ENCODE data around the gene FICD. TPM values are rescaled to one million over a fixed set of nuclear protein-coding genes. Genes with fewer than 3 reads are reported as not detected.

The FICD gene
- total RNA-seq, 3 donors from 2014 or later, result 3.2 to 6.0 (median 5.1) TPM

DNA sequence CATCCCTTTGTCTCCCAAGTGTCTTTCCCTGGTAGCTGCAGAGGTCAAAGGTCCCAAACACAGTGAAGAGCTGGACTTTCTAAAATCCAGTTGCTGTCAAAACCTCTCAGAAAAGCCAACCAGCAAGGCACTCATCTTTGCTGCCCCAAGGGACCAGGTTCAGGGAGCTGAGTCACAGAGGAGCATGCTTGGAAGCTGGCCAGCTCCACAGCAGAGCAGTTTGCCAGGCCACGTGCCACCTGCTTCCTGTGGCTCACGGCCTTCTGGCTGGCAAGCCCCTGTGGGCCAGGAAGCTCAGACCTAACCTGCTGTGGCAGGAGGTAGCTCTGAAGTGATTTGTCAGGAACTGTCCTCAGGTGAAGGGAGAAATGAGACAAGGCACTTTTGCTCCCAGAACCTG is 50.9 kb downstream of the FICD start:
- ATAC-seq (no peak), DNase-seq (peak; percentile 65 to 82 (median 73))
- intact Hi-C loops (cut with DNase I, micrococcal nuclease), result loop anchor here in 1 of 2 donors (5.0 to 10.0 kb wide), 3 partner anchors 51 to 529 kb away; partner anchors contain the start of genes ALKBH2 and UNG
- Histone ChIP-seq H3K36me3 (ENCODE audit: low read depth) (peaks cover 21% of the 10 kb centered on the region), H3K4me3 (no peak overlapping the region), H3K9me3 (no peaks in the 10 kb centered on the region), H3K4me1 (ENCODE audit: low read depth) (peaks cover 35% of the 10 kb centered on the region)
- TF ChIP-seq, protein P1, sequence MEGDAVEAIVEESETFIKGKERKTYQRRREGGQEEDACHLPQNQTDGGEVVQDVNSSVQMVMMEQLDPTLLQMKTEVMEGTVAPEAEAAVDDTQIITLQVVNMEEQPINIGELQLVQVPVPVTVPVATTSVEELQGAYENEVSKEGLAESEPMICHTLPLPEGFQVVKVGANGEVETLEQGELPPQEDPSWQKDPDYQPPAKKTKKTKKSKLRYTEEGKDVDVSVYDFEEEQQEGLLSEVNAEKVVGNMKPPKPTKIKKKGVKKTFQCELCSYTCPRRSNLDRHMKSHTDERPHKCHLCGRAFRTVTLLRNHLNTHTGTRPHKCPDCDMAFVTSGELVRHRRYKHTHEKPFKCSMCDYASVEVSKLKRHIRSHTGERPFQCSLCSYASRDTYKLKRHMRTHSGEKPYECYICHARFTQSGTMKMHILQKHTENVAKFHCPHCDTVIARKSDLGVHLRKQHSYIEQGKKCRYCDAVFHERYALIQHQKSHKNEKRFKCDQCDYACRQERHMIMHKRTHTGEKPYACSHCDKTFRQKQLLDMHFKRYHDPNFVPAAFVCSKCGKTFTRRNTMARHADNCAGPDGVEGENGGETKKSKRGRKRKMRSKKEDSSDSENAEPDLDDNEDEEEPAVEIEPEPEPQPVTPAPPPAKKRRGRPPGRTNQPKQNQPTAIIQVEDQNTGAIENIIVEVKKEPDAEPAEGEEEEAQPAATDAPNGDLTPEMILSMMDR (IDR thresholded peaks at IDR 0.05), result no peak

DNA sequence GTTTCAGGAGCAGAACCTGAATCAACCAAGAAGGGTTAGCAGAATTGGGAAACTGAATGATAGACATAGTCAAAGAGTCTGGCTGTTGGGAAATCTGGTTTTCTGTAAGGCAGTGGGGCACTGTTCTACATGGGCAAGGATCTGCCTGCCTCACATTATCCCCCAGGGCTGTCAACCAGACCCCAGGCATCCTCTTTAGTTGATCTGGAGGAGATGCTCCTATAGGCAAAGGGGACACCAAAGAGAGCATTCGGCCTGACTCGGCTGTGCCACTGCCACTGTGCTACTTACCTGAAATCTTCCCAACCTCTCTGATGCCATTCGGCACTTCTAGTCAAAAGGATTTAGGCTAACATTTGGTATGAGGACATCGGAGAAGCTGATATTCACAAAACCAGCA is 51.4 kb downstream of the FICD start:
- ATAC-seq, result no peak
- DNase-seq, result no peak
- Histone ChIP-seq H3K9me3 (no peaks in the 10 kb centered on the region), H3K4me3 (no peak overlapping the region), H3K36me3 (ENCODE audit: low read depth) (peaks cover 17% of the 10 kb centered on the region), H3K4me1 (ENCODE audit: low read depth) (peaks cover 35% of the 10 kb centered on the region)
- intact Hi-C loops (cut with DNase I, micrococcal nuclease), result loop anchor here in 1 of 2 donors (5.0 to 10.0 kb wide), 3 partner anchors 51 to 528 kb away; partner anchors contain the start of genes ALKBH2 and UNG
- TF ChIP-seq, protein P1 (IDR thresholded peaks at IDR 0.05), result no peak

DNA sequence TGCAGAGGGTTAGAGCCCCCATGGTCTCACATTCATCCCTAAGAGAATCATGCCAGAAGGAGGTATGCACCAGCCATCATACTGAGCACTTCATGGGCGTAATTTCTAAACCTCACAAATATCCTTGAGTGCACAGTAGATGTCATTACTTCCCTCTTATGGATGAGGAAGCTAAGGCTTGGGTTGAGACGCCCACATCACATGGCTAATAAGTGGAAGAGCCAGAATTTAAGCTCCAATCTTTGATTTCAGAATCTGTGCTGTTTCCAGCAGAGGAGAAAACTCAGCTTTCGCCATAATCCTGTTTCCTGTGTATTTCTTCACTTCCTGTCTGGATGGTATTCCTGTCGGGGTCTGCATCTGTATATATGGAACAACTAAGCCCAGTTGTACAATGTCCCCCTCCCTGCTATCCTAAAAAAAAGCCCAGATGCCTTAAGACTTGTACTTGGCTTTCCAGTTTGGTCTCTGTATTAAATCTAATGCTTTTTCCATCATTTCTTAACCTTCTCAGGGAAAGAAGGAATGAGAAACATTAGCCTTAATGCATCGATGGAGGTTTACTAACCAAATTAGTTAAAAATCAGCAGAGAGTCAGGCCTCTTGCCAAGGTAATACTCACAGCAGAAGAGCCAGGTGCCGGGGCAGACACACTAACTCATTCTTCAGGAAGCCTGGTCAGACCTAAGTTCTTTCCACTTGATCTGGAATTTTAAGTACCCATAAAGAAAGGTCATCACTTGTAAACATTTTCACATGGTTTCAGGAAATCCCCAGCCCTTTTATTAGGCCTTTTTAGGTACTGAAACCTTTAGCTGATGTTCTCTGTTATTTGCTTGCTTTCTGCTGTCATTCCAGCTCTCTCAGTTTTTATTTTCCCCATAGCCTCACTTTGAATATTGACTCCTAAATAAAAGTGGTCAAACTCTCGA is 52.6 kb downstream of the FICD start:
- ATAC-seq (no peak), DNase-seq (no peak)
- H3K9me3 ChIP-seq, result no peaks in the 10 kb centered on the region
- TF ChIP-seq, protein P1 (IDR thresholded peaks at IDR 0.05), result no peak
- peaks cover 28% of the 10 kb centered on the region for H3K4me1 ChIP-seq (ENCODE audit: low read depth)
- intact Hi-C loops (cut with DNase I, micrococcal nuclease), result loop anchor here in 1 of 2 donors (5.0 to 10.0 kb wide), 3 partner anchors 50 to 527 kb away; partner anchors contain the start of genes ALKBH2 and UNG
- H3K36me3 ChIP-seq (ENCODE audit: low read depth), result peaks cover 17% of the 10 kb centered on the region
- H3K4me3 ChIP-seq, result no peak overlapping the region

DNA sequence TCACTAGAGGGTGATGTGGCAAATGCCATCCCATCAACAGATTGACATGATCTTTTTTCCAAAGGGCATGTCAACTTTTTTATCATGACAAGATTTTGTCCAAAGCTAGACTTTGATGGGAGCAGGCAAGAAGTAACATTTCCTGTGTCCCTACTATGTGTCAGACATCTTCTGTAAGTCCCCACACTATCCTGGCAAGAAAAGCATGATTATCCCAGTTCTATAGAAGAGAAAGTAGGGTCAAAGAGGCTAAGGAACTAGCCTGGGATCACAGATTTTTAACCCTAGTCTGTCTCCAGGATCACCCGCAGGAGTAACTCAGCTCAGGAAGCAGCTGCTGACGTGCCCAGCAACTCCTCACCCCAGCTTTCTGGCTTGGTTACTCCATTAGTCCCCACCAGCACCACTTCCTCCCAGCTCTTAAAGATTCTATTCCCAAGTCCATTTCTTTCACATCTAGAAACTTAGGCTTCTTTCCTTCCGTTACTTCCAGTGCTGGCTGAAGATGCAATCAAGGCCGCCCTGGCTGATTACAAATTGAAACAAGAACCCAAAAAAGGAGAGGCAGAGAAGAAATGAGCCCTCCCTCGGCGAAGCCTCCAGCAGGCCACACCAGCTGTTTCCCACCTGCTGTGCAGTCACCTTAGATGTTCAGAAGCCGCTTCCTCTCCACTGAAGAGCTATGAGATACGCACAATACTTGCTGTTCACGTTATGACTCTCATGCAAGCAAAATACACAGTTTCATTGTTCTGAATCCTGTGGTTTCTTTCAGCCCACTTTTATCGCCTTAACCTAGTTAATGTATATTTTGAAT is 53.5 kb downstream of the FICD start:
- no peak overlapping the region for H3K4me3 ChIP-seq
- TF ChIP-seq, protein P1 (IDR thresholded peaks at IDR 0.05), result no peak
- no peaks in the 10 kb centered on the region for H3K9me3 ChIP-seq
- H3K4me1 ChIP-seq (ENCODE audit: low read depth), result peaks cover 31% of the 10 kb centered on the region
- intact Hi-C loops (cut with DNase I, micrococcal nuclease), result loop anchor here in 1 of 2 donors (5.0 to 10.0 kb wide), 3 partner anchors 49 to 526 kb away; partner anchors contain the start of genes ALKBH2 and UNG
- ATAC-seq (peak; percentile 47), DNase-seq (peak in 1 of 3 donors; percentile 43)
- peaks cover 17% of the 10 kb centered on the region for H3K36me3 ChIP-seq (ENCODE audit: low read depth)

Other genes with a start within 250 kb of the FICD start
- gene CMKLR1, start 176.0 kb upstream of the FICD start, total RNA-seq, result 10 to 100 TPM in 2 of 3 donors, 1 to 10 TPM in 1; 4.4 to 15.7 (median 10.8) TPM
- 10 to 100 TPM; 42.0 to 47.7 (median 47.6) TPM for gene SART3, start 45.9 kb downstream of the FICD start, total RNA-seq
- gene ISCU, start 47.3 kb downstream of the FICD start, total RNA-seq, result 100 to 1,000 TPM in 2 of 3 donors, 10 to 100 TPM in 1; 94.7 to 155 (median 107) TPM
- gene TMEM119, start 82.8 kb downstream of the FICD start, total RNA-seq, result 1 to 10 TPM; 4.1 to 7.0 (median 5.1) TPM
- gene SELPLG, start 118.6 kb downstream of the FICD start, total RNA-seq, result 1 to 10 TPM; 3.3 to 6.5 (median 6.0) TPM
- gene CORO1C, start 216.2 kb downstream of the FICD start, total RNA-seq, result 100 to 1,000 TPM in 2 of 3 donors, 10 to 100 TPM in 1; 80.5 to 328 (median 123) TPM